Activated CD8-positive, alpha-beta memory T cell treated with anti-CD3 and anti-CD28 coated beads for 36 hours (primary cell): ENCODE data around the gene CTF1. TPM values are rescaled to one million over a fixed set of nuclear protein-coding genes. Genes with fewer than 3 reads are reported as not detected.

Experiments used
- total RNA-seq, 2 experiments: library from RNA; stranded (reverse); gene quantifications; one replicate each; pipeline ENCODE4 v1.2.3, GENCODE V29; 2021

Gene CTF1
- total RNA-seq, 2 experiments from 2014 or later: 0.13 to 0.21 TPM

Other genes with a start within 250 kb of the CTF1 start
- 10 to 100 TPM; 87.8 to 95.1 TPM for gene PRR14, start 245.7 kb upstream of the CTF1 start, total RNA-seq
- gene FBRS, start 238.2 kb upstream of the CTF1 start, total RNA-seq: 100 to 1,000 TPM; 107 to 119 TPM
- 10 to 100 TPM; 70.8 to 73.5 TPM for gene SRCAP, start 197.4 kb upstream of the CTF1 start, total RNA-seq
- gene PHKG2, start 148.2 kb upstream of the CTF1 start, total RNA-seq: 10 to 100 TPM; 34.5 to 34.7 TPM
- gene CFAP119, start 134.6 kb upstream of the CTF1 start, total RNA-seq: 1 to 10 TPM; 5.3 to 6.3 TPM
- 100 to 1,000 TPM; 125 to 129 TPM for gene RNF40, start 134.3 kb upstream of the CTF1 start, total RNA-seq
- 1 to 10 TPM; 5.4 to 5.5 TPM for gene ZNF629, start 109.4 kb upstream of the CTF1 start, total RNA-seq
- gene BCL7C, start 2.5 kb upstream of the CTF1 start, total RNA-seq: 10 to 100 TPM; 27.8 to 29.8 TPM
- 10 to 100 TPM; 29.9 to 30.1 TPM for gene FBXL19, start 27.0 kb downstream of the CTF1 start, total RNA-seq
- gene ORAI3, start 52.5 kb downstream of the CTF1 start, total RNA-seq: 1 to 10 TPM; 7.9 to 8.4 TPM
- 10 to 100 TPM; 26.9 to 27.3 TPM for gene SETD1A, start 61.1 kb downstream of the CTF1 start, total RNA-seq
- 1 to 10 TPM; 1.8 to 1.9 TPM for gene HSD3B7, start 88.6 kb downstream of the CTF1 start, total RNA-seq
- under 1 TPM; 0.15 to 0.34 TPM for gene STX1B, start 114.0 kb downstream of the CTF1 start, total RNA-seq
- 10 to 100 TPM; 40.0 to 41.2 TPM for gene STX4, start 136.9 kb downstream of the CTF1 start, total RNA-seq
- 10 to 100 TPM; 16.8 to 17.2 TPM for gene ZNF668, start 177.6 kb downstream of the CTF1 start, total RNA-seq
- gene ZNF646, start 177.8 kb downstream of the CTF1 start, total RNA-seq: 10 to 100 TPM; 19.8 to 20.3 TPM
- 1 to 10 TPM; 3.5 to 3.8 TPM for gene PRSS53, start 192.3 kb downstream of the CTF1 start, total RNA-seq
- gene VKORC1, start 198.2 kb downstream of the CTF1 start, total RNA-seq: 10 to 100 TPM; 72.7 to 81.6 TPM
- gene BCKDK, start 211.8 kb downstream of the CTF1 start, total RNA-seq: 10 to 100 TPM; 49.5 to 49.7 TPM
- 10 to 100 TPM; 53.1 to 54.8 TPM for gene KAT8, start 221.1 kb downstream of the CTF1 start, total RNA-seq
- not detected for gene PRSS8, start 239.1 kb downstream of the CTF1 start, total RNA-seq